Cardiac muscle cell (in vitro differentiated cells and primary cell): ENCODE data around the gene KRTAP3-1. TPM values are rescaled to one million over a fixed set of nuclear protein-coding genes. Genes with fewer than 3 reads are reported as not detected.

Experiments used
- DNase-seq, 2 donors: peaks; one replicate each; pipeline versions ENCODE4 v3.0.0 to v3.0.0-alpha.2; 2010 to 2017; ENCODE audit warnings: low read depth in 1 of 2, low spot score in 1 of 2
- H3K27ac ChIP-seq: fragments of 200-600 bp; sonication (generic); 2 replicates; pipeline ENCODE4 v1.5.1; 2016
- H3K27me3 ChIP-seq: fragments of 200-600 bp; sonication (generic); 2 replicates; pipeline ENCODE4 v1.6.0; 2016; ENCODE audit warnings: control low read depth
- H3K36me3 ChIP-seq: fragments of 200-600 bp; sonication (generic); 2 replicates; pipeline ENCODE4 v1.5.1; 2016; ENCODE audit warnings: control low read depth
- H3K4me1 ChIP-seq: fragments of 200-600 bp; sonication (generic); 2 replicates; pipeline ENCODE4 v1.8.1; 2017; ENCODE audit warnings: low read depth, mild to moderate bottlenecking, mixed run types
- H3K4me3 ChIP-seq: fragments of 200-600 bp; sonication (generic); 2 replicates; pipeline ENCODE4 v1.5.1; 2016; ENCODE audit warnings: mild to moderate bottlenecking
- H3K9me3 ChIP-seq: fragments of 200-600 bp; sonication (generic); 2 replicates; pipeline ENCODE4 v1.5.1; 2017; ENCODE audit warnings: low read depth, mild to moderate bottlenecking, control low read depth
- CTCF ChIP-seq: IDR thresholded peaks from 2 replicates; pipeline ENCODE4 v1.5.1; 2012; ENCODE audit warnings: low read depth, mild to moderate bottlenecking, low read length
- polyA plus RNA-seq: library from polyadenylated mRNA; unstranded; fragments of >200 nt; fragmentation: Nextera tagmentation; extraction: Ambion mirVana; gene quantifications from 2 replicates; pipeline ENCODE4 v1.2.1, GENCODE V29; 2016
- total RNA-seq: library from RNA; depleted of rRNA; stranded (reverse); fragments of >200 nt; gene quantifications from 2 replicates; pipeline ENCODE4 v1.2.3, GENCODE V29; 2016

Gene KRTAP3-1
- total and polyA plus RNA-seq, 2 experiments from 2014 or later, result not detected

- TF ChIP-seq CTCF, result no peak
- Histone ChIP-seq H3K36me3 (no peaks in the 10 kb centered on the region), H3K4me1 (peaks cover 14% of the 10 kb centered on the region), H3K4me3 (no peak overlapping the region), H3K27me3 (peaks cover 4% of the 10 kb centered on the region), H3K9me3 (no peaks in the 10 kb centered on the region), H3K27ac (peak overlapping the region; percentile 82)
- no peak for DNase-seq
Observed at GRCh38 chr17:40981115-40981514, 27.8 kb downstream of the KRTAP3-1 start.

- peak; percentile 11 to 73 for DNase-seq
- peaks cover 4% of the 10 kb centered on the region for H3K27me3 ChIP-seq
- no peak for TF ChIP-seq CTCF
- no peaks in the 10 kb centered on the region for H3K9me3 ChIP-seq
- peak overlapping the region; percentile 82 for H3K27ac ChIP-seq
- no peak overlapping the region for H3K4me3 ChIP-seq
- H3K4me1 ChIP-seq, result peaks cover 14% of the 10 kb centered on the region
- no peaks in the 10 kb centered on the region for H3K36me3 ChIP-seq
Observed at GRCh38 chr17:40980596-40980995, 28.3 kb downstream of the KRTAP3-1 start.

- no peak for DNase-seq
- no peaks in the 10 kb centered on the region for H3K9me3 ChIP-seq
Observed at GRCh38 chr17:40980117-40980516, 28.8 kb downstream of the KRTAP3-1 start.

GRCh38 chr17:40978575-40979151 is 30.3 kb downstream of the KRTAP3-1 start:
- H3K27me3 ChIP-seq, result no peaks in the 10 kb centered on the region
- no peak for TF ChIP-seq CTCF
- no peaks in the 10 kb centered on the region for H3K36me3 ChIP-seq
- H3K4me3 ChIP-seq, result no peak overlapping the region
- peak in 1 of 2 donors; percentile 14 for DNase-seq
- H3K9me3 ChIP-seq, result no peaks in the 10 kb centered on the region
- no peak overlapping the region for H3K27ac ChIP-seq
- peaks cover 14% of the 10 kb centered on the region for H3K4me1 ChIP-seq

More at GRCh38 chr17:40980117-40980516, 28.8 kb downstream of the KRTAP3-1 start:
- Histone ChIP-seq H3K4me3 (no peak overlapping the region), H3K27ac (peak overlapping the region; percentile 82), H3K4me1 (peaks cover 14% of the 10 kb centered on the region), H3K36me3 (no peaks in the 10 kb centered on the region), H3K27me3 (peaks cover 4% of the 10 kb centered on the region)
- no peak for TF ChIP-seq CTCF

GRCh38 chr17:40975516-40975915 is 33.4 kb downstream of the KRTAP3-1 start:
- no peak overlapping the region for H3K4me3 ChIP-seq
- TF ChIP-seq CTCF, result no peak
- DNase-seq, result no peak
- no peak overlapping the region for H3K27ac ChIP-seq
- peaks cover 7% of the 10 kb centered on the region for H3K4me1 ChIP-seq
- H3K9me3 ChIP-seq, result no peaks in the 10 kb centered on the region
- H3K36me3 ChIP-seq, result no peaks in the 10 kb centered on the region
- H3K27me3 ChIP-seq, result no peaks in the 10 kb centered on the region
